NB4 (cell line): Measurements from ENCODE around the gene DIPK1C.

ENCODE experiments used
- DNase-seq: peaks from one replicate; pipeline ENCODE4 v3.0.0; 2010; ENCODE audit warnings: low read depth
- H3K4me3 ChIP-seq: one replicate; pipeline ENCODE4 v1.5.1; 2011; ENCODE audit warnings: mild to moderate bottlenecking, low read depth, low read length, moderate library complexity
- CTCF ChIP-seq: IDR thresholded peaks from one replicate; pipeline ENCODE4 v1.5.1; 2012; ENCODE audit warnings: low read depth, low read length
- MAX ChIP-seq: IDR thresholded peaks from 2 replicates; pipeline ENCODE4 v1.6.1; 2011; ENCODE audit warnings: low read depth, low read length
- MYC ChIP-seq: IDR thresholded peaks from 2 replicates; pipeline ENCODE4 v1.6.1; 2011; ENCODE audit warnings: low read depth, low read length
- POLR2A ChIP-seq: IDR thresholded peaks from 2 replicates; pipeline ENCODE4 v1.6.1; 2011; ENCODE audit warnings: mild to moderate bottlenecking; ENCODE audit not compliant: insufficient read length; ENCODE audit errors: extremely low read depth

DIPK1C gene

GRCh38 chr18:74429096-74429495, 28.0 kb downstream of the DIPK1C start:
- no peak for DNase-seq
- TF ChIP-seq CTCF (no peak), POLR2A (no peak), MAX (no peak), MYC (no peak)
- H3K4me3 ChIP-seq: no peak overlapping the region

GRCh38 chr18:74427442-74428112, 29.5 kb downstream of the DIPK1C start:
- DNase-seq: no peak
- no peak overlapping the region for H3K4me3 ChIP-seq
- TF ChIP-seq MAX (no peak), POLR2A (no peak), MYC (no peak), CTCF (no peak)

GRCh38 chr18:74425876-74426275, 31.2 kb downstream of the DIPK1C start:
- H3K4me3 ChIP-seq: no peak overlapping the region
- TF ChIP-seq POLR2A: no peak
- no peak for TF ChIP-seq MYC
- no peak for TF ChIP-seq MAX
- TF ChIP-seq CTCF: no peak
- no peak for DNase-seq

GRCh38 chr18:74425161-74425560, 31.9 kb downstream of the DIPK1C start:
- no peak for TF ChIP-seq MYC
- no peak for TF ChIP-seq MAX
- TF ChIP-seq POLR2A: no peak
- no peak for TF ChIP-seq CTCF
- no peak for DNase-seq
- no peak overlapping the region for H3K4me3 ChIP-seq

- H3K4me3 ChIP-seq: no peak overlapping the region
- TF ChIP-seq POLR2A: no peak
- TF ChIP-seq MAX: no peak
- DNase-seq: no peak
Measured at GRCh38 chr18:74422541-74422940, 34.6 kb downstream of the DIPK1C start.

- TF ChIP-seq CTCF (no peak), POLR2A (no peak), MAX (no peak), MYC (no peak)
- no peak overlapping the region for H3K4me3 ChIP-seq
- no peak for DNase-seq
Measured at GRCh38 chr18:74420926-74421325, 36.2 kb downstream of the DIPK1C start.
